Mucosa of rectum (tissue), 2 donors: ENCODE measurements around the gene IRAK4.

Experiments
- H3K27ac ChIP-seq, 2 donors: one replicate each; pipeline ENCODE4 v1.7.0; 2013; ENCODE audit warnings: inconsistent platforms in 2 of 2, low read depth in 2 of 2, low read length in 2 of 2
- H3K27me3 ChIP-seq, 2 donors: one replicate each; pipeline ENCODE4 v1.7.0; 2013; ENCODE audit warnings: low read length in 2 of 2; ENCODE audit not compliant: control insufficient read depth in 2 of 2, insufficient read depth in 2 of 2
- H3K36me3 ChIP-seq, 2 donors: one replicate each; pipeline ENCODE4 v1.7.0; 2013; ENCODE audit warnings: low read length in 2 of 2; ENCODE audit not compliant: control insufficient read depth in 2 of 2, insufficient read depth in 2 of 2
- H3K4me1 ChIP-seq, 2 donors: one replicate each; pipeline ENCODE4 v1.7.0; 2013; ENCODE audit warnings: low read length in 2 of 2, mild to moderate bottlenecking in 1 of 2; ENCODE audit not compliant: control insufficient read depth in 2 of 2, insufficient read depth in 2 of 2
- H3K4me3 ChIP-seq, 2 donors: one replicate each; pipeline ENCODE4 v1.7.0; 2013; ENCODE audit warnings: low read length in 2 of 2
- H3K9ac ChIP-seq, 2 donors: one replicate each; pipeline ENCODE4 v1.7.0; 2013; ENCODE audit warnings: low read length in 2 of 2, low read depth in 1 of 2, mild to moderate bottlenecking in 1 of 2
- H3K9me3 ChIP-seq, 2 donors: one replicate each; pipeline ENCODE4 v1.7.0; 2013; ENCODE audit warnings: low read length in 2 of 2; ENCODE audit not compliant: control insufficient read depth in 2 of 2
- donor health status: healthy.
- donor health status: Normal muscosa, but diverticular disease.

Gene IRAK4

GRCh38 chr12:43805149-43805859 is 46.6 kb downstream of the IRAK4 start:
- Histone ChIP-seq H3K4me1 (peaks cover 2 to 4% of the 10 kb centered on the region in 2 donors), H3K27me3 (no peaks in the 10 kb centered on the region), H3K27ac (peak overlapping the region; percentile 96 to 97), H3K36me3 (peaks cover 11 to 13% of the 10 kb centered on the region in 2 donors), H3K4me3 (peak overlapping the region; percentile 96 to 98), H3K9ac (peak overlapping the region; percentile 90 to 97), H3K9me3 (no peaks in the 10 kb centered on the region)

GRCh38 chr12:43805860-43806736 is 47.3 kb downstream of the IRAK4 start, which contains the start of gene TWF1:
TWF1 (minus strand) TSS chr12:43806317; CDS start chr12:43806245, 72 bp downstream.
- peaks cover 2 to 4% of the 10 kb centered on the region in 2 donors for H3K4me1 ChIP-seq
- H3K9me3 ChIP-seq = no peaks in the 10 kb centered on the region
- H3K4me3 ChIP-seq = peak within 1 kb of the TSS; percentile 96 to 98
- peak within 1 kb of the TSS; percentile 96 to 97 for H3K27ac ChIP-seq
- H3K9ac ChIP-seq = peak within 1 kb of the TSS; percentile 90 to 97
- H3K27me3 ChIP-seq = no peaks in the 10 kb centered on the region
- H3K36me3 ChIP-seq = peaks cover 4 to 6% of the 10 kb centered on the region in 2 donors

- Histone ChIP-seq H3K4me1 (peaks cover 2 to 4% of the 10 kb centered on the region in 2 donors), H3K4me3 (peak overlapping the region; percentile 96 to 98)
Measured at GRCh38 chr12:43806737-43807072, 48.0 kb downstream of the IRAK4 start.

DNA sequence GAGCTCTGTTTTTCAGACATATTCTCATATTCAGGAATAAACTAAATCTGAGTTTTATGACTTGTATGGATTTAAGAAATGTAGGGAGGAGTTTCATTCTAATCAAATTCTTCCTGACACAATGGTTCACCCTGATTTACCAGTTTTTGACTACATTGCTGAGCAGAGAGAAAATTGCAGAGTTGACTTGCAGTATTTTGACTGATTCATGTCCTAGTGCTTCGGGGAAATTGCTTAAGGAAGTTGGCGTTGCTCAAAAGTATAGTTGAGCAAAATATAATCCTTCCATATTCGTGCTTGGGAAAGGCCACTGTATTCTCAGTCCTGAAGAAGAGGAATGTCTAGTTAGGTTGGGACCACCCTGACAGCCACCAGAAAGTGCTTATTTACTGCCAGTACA is 48.6 kb downstream of the IRAK4 start:
- H3K27me3 ChIP-seq = no peaks in the 10 kb centered on the region
- peaks cover 0 to 3% of the 10 kb centered on the region in 2 donors for H3K36me3 ChIP-seq
- peaks cover 2 to 4% of the 10 kb centered on the region in 2 donors for H3K4me1 ChIP-seq
- H3K4me3 ChIP-seq = no peak overlapping the region
- H3K27ac ChIP-seq = no peak overlapping the region
- H3K9me3 ChIP-seq = no peaks in the 10 kb centered on the region
- no peak overlapping the region for H3K9ac ChIP-seq

More at GRCh38 chr12:43806737-43807072, 48.0 kb downstream of the IRAK4 start:
- Histone ChIP-seq H3K9me3 (no peaks in the 10 kb centered on the region), H3K36me3 (peaks cover 3% of the 10 kb centered on the region in 2 donors), H3K27me3 (no peaks in the 10 kb centered on the region), H3K9ac (peak overlapping the region; percentile 69 to 97), H3K27ac (peak overlapping the region; percentile 96 to 97)

DNA sequence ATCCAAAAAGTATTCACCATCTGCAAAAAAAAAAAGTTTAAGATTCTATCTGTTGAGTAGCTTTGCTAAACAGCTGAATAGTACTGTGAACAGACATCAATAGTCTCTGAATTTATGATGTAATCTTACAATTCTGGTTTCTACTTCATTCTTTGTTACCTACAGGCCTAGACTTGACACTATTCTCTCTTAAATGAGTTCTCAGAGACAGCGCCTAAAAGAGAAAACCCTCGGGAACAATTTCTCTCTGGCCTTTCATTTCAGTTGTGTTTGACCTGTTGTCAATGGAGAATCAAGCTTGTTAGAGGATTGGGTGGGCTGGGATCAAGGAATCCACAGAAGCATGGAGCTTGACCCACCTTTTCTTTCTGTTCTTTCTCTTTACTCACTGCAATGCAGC is 53.3 kb downstream of the IRAK4 start:
- Histone ChIP-seq H3K27ac (no peak overlapping the region), H3K36me3 (no peaks in the 10 kb centered on the region)

DNA sequence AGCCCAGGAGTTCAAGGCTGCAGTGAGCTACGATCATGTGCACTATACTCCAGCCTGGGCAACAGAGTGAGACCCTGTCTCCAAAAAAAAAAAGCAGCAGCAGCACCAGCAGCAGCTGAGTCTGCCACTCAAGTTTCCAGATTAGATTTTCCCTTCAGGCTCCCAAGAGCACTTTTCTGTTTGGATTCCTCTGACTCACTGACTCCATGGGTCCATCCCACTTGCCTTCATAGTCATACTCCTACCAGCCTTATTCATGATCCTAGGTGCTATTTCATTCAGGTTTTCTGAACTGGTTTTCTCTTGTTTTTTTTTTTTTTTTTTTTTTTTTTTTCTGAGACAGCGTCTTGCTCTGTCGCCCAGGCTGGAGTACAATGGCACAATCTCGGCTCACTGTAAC is 54.2 kb downstream of the IRAK4 start:
- Histone ChIP-seq H3K4me1 (peaks cover 0 to 3% of the 10 kb centered on the region in 2 donors), H3K36me3 (no peaks in the 10 kb centered on the region), H3K9ac (no peak overlapping the region), H3K27me3 (no peaks in the 10 kb centered on the region), H3K27ac (no peak overlapping the region), H3K4me3 (no peak overlapping the region), H3K9me3 (no peaks in the 10 kb centered on the region)

More for the DNA sequence above, 53.3 kb downstream of the IRAK4 start:
- H3K4me1 ChIP-seq = peaks cover 0 to 3% of the 10 kb centered on the region in 2 donors
- H3K4me3 ChIP-seq = no peak overlapping the region
- H3K9me3 ChIP-seq = no peaks in the 10 kb centered on the region
- no peaks in the 10 kb centered on the region for H3K27me3 ChIP-seq
- no peak overlapping the region for H3K9ac ChIP-seq

- Histone ChIP-seq H3K9ac (no peak overlapping the region), H3K36me3 (no peaks in the 10 kb centered on the region), H3K4me3 (peak overlapping the region in 1 of 2 donors; percentile 6), H3K9me3 (no peaks in the 10 kb centered on the region), H3K27me3 (no peaks in the 10 kb centered on the region), H3K27ac (no peak overlapping the region), H3K4me1 (peaks cover 0 to 3% of the 10 kb centered on the region in 2 donors)
Measured at GRCh38 chr12:43815416-43815815, 56.7 kb downstream of the IRAK4 start.

DNA sequence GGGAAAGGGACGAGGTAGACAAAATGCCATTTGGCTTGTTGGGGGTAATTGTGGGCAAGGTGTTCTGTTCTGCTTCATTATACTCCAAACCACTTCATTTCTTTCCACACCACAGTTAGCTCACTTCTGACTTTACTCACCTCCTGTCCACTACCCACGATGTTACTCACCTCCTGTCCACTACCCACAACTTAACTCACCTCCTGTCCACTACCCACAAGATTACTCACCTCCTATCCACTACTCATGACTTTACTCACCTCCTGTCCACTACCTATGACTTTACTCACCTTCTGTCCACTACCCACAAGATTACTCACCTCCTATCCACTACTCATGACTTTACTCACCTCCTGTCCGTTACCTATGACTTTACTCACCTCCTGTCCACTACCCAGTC is 57.4 kb downstream of the IRAK4 start:
- H3K9me3 ChIP-seq = no peaks in the 10 kb centered on the region
- H3K9ac ChIP-seq = no peak overlapping the region
- peaks cover 0 to 3% of the 10 kb centered on the region in 2 donors for H3K4me1 ChIP-seq
- H3K27me3 ChIP-seq = no peaks in the 10 kb centered on the region
- H3K27ac ChIP-seq = no peak overlapping the region
- no peak overlapping the region for H3K4me3 ChIP-seq
- no peaks in the 10 kb centered on the region for H3K36me3 ChIP-seq

DNA sequence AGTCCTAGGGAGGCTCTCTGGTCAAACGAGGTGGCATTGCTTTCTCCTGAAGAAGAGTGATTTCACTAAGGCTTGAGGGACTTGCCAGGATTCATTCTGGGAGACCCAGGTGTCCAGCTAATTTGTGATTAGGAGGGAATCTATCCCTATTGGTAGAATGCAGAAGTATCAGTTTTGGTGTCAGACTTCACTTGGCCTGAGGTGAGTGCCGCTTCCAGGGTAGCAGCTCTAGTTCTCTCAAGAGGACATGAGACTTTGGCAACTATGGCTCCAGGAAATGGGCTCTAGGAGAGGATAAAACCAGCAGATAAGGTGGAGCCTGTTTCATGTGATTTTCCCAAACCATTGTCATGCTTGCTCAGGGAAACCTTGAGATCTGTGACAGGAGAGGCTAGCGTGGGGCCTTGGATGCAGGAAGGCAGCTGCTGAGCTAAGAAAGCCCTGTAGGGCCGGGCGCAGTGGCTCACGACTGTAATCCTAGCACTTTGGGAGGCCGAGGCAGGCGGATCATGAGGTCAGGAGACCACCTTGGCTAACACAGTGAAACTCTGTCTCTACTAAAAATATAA is 65.5 kb downstream of the IRAK4 start:
- Histone ChIP-seq H3K27me3 (no peaks in the 10 kb centered on the region), H3K4me1 (no peaks in the 10 kb centered on the region), H3K27ac (no peak overlapping the region), H3K9ac (no peak overlapping the region), H3K4me3 (no peak overlapping the region), H3K36me3 (no peaks in the 10 kb centered on the region), H3K9me3 (no peaks in the 10 kb centered on the region)

GRCh38 chr12:43826681-43827080 is 67.9 kb downstream of the IRAK4 start:
- no peaks in the 10 kb centered on the region for H3K4me1 ChIP-seq
- no peaks in the 10 kb centered on the region for H3K9me3 ChIP-seq
- H3K27ac ChIP-seq = no peak overlapping the region
- no peak overlapping the region for H3K4me3 ChIP-seq
- no peaks in the 10 kb centered on the region for H3K36me3 ChIP-seq
- no peak overlapping the region for H3K9ac ChIP-seq
- no peaks in the 10 kb centered on the region for H3K27me3 ChIP-seq
